ENCODE data around the gene RAB40C. TPM values are rescaled to one million over a fixed set of nuclear protein-coding genes. Genes with fewer than 3 reads are reported as not detected.
A peak's percentile ranks its signal among the peaks of the same experiment; 100 is the strongest.

Gene RAB40C
- total RNA-seq, 1 experiment from 2014 or later = 22.5 TPM

DNA sequence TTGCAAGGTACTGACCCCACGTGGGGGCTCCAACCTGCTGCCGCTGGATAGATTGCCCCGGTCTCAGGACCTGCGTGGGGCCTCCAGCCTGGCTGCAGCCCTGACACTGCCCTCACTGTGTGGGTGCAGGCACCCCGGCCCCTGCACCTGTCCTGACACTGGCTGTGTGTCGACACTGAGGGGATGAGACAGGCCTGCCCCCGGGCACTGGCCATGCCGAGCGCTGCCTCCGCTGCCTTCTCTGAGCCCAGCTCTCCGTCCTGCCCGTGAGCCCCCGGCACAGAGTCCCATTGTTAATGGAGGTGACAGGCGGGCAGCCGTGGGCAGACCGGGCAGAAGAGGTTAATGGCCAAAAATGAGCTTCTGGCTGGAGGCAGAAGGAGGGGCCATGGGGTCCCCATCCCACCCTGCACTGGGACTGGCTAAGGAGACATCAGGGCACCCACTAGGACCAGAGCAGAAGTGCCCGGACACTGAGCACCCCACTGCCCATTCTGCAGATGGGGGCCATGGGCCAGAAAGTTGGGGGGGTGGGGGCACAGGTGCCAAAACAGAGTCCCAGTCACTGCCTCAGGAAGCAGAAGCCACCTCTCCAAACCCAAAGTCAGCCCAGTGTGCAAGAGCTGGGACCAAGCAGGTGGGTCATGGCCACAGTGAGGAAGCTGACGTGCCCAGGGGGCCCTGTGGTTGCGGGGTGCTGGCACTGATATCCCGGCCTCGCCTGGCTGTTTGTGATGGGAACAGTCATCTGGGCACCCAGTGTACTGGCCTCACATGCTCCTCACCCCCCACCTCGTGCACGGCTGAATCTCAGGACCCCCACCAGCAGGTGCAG lies 32.2 kb upstream of the RAB40C start (continued):
- TF ChIP-seq, protein P1, sequence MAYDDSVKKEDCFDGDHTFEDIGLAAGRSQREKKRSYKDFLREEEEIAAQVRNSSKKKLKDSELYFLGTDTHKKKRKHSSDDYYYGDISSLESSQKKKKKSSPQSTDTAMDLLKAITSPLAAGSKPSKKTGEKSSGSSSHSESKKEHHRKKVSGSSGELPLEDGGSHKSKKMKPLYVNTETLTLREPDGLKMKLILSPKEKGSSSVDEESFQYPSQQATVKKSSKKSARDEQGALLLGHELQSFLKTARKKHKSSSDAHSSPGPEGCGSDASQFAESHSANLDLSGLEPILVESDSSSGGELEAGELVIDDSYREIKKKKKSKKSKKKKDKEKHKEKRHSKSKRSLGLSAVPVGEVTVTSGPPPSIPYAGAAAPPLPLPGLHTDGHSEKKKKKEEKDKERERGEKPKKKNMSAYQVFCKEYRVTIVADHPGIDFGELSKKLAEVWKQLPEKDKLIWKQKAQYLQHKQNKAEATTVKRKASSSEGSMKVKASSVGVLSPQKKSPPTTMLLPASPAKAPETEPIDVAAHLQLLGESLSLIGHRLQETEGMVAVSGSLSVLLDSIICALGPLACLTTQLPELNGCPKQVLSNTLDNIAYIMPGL (CRISPR knock-in tag; IDR thresholded peaks at IDR 0.05) = no peak
- no peak for TF ChIP-seq NR3C1 (CRISPR knock-in tag; conservative IDR thresholded peaks at IDR 0.05; ENCODE audit: low read depth)
- TF ChIP-seq CBFB (CRISPR knock-in tag; IDR thresholded peaks at IDR 0.05; ENCODE audit: low read depth) = no peak
- TF ChIP-seq, protein P2, sequence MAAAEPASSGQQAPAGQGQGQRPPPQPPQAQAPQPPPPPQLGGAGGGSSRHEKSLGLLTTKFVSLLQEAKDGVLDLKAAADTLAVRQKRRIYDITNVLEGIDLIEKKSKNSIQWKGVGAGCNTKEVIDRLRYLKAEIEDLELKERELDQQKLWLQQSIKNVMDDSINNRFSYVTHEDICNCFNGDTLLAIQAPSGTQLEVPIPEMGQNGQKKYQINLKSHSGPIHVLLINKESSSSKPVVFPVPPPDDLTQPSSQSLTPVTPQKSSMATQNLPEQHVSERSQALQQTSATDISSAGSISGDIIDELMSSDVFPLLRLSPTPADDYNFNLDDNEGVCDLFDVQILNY (CRISPR knock-in tag; IDR thresholded peaks at IDR 0.05) = no peak

DNA sequence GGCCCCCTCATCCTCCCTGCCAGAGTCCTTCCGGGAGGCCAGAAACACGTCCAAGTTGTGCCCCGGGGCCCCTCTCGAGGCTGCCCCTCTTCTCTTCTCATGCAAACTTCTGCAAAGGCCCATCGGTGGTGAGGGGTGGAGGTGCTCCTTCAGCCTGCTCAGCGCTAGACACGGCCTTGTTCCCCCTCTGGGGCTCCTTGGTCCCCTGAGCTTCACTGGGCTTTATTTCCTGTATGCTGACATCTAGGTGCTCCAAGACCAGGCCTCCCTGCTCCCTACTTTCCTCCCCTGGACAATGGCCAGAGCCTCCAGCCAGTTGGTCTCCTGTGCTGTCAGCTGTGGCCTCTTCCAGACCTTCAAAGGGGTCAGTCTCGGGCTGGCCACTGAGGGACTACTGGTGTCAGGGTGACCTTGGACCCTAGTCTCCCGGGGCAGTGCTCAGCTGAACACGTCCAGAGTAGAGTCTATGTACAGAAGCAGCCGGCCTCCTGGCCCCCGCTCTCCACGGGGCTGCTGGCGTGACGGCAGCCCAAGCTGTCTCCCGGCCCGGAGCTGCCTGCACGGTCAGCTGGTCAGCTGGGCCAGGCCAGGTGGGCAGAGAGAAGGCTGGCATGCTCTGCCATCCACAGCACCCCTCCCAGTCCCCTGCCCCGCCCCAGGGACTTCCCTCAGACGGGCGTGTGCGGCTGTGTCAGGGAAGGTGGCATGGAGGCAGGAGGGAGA lies 31.4 kb upstream of the RAB40C start:
- H3K4me1 Mint-ChIP-seq = no peaks in the 10 kb centered on the region
- ChIA-PET CTCF (interaction anchor here (0.9 to 1.5 kb wide), 6 partner anchors 9 to 166 kb away, joined by 3 to 5 read pairs (median 4); no protein-coding TSS in a partner anchor), POLR2A (no interaction called here)
- H3K36me3 Mint-ChIP-seq = no peaks in the 10 kb centered on the region
- peaks cover 29% of the 10 kb centered on the region for H3K27me3 Mint-ChIP-seq (ENCODE audit: low read depth)
- TF ChIP-seq KAT7 (CRISPR knock-in tag; IDR thresholded peaks at IDR 0.05; ENCODE audit: borderline replicate concordance) (no peak), ZNF317 (CRISPR knock-in tag; IDR thresholded peaks at IDR 0.05; ENCODE audit: borderline replicate concordance, low read depth) (no peak)
- TF ChIP-seq, protein P3, sequence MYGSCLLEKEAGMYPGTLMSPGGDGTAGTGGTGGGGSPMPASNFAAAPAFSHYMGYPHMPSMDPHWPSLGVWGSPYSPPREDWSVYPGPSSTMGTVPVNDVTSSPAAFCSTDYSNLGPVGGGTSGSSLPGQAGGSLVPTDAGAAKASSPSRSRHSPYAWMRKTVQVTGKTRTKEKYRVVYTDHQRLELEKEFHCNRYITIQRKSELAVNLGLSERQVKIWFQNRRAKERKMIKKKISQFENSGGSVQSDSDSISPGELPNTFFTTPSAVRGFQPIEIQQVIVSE (CRISPR knock-in tag; IDR thresholded peaks at IDR 0.05; ENCODE audit: borderline replicate concordance) = no peak
- DNase-seq (ENCODE audit: low spot score) (no peak), ATAC-seq (no peak)
- no peak overlapping the region for H3K4me3 Mint-ChIP-seq
- H3K27ac Mint-ChIP-seq = no peak overlapping the region
- no peaks in the 10 kb centered on the region for H3K9me3 Mint-ChIP-seq

DNA sequence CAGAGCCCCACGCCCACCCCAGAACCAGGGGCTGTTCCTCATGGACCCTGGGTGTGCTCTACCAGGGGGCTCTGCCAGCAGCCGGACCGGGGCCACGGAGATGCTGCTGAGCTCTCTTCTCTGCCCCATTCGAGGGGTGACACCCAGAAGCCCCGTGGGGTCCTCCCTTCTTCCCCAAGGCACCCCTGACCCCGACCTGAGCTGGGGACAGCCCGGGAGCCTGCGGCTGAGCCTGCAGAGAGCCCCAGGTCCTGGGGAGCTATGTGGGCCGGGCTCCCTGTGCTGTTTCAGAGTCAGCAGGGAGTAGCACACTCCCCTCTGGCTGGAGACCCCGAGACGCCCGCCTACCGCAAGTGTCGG lies 30.9 kb upstream of the RAB40C start:
- H3K27me3 Mint-ChIP-seq (ENCODE audit: low read depth) = peaks cover 29% of the 10 kb centered on the region
- no peak for ATAC-seq
- no peaks in the 10 kb centered on the region for H3K4me1 Mint-ChIP-seq
- H3K4me3 Mint-ChIP-seq = peak overlapping the region; percentile 62
- no peaks in the 10 kb centered on the region for H3K36me3 Mint-ChIP-seq
- no peak for DNase-seq (ENCODE audit: low spot score)
- H3K9me3 Mint-ChIP-seq = no peaks in the 10 kb centered on the region
- TF ChIP-seq TCF7 (CRISPR knock-in tag; IDR thresholded peaks at IDR 0.05; ENCODE audit: low read depth) (no peak), KAT7 (CRISPR knock-in tag; IDR thresholded peaks at IDR 0.05; ENCODE audit: borderline replicate concordance) (no peak), ZNF416 (CRISPR knock-in tag; IDR thresholded peaks at IDR 0.05) (no peak), NFATC4 (CRISPR knock-in tag; IDR thresholded peaks at IDR 0.05) (no peak), TEAD1 (CRISPR knock-in tag; IDR thresholded peaks at IDR 0.05) (no peak)
- TF ChIP-seq, protein P4, sequence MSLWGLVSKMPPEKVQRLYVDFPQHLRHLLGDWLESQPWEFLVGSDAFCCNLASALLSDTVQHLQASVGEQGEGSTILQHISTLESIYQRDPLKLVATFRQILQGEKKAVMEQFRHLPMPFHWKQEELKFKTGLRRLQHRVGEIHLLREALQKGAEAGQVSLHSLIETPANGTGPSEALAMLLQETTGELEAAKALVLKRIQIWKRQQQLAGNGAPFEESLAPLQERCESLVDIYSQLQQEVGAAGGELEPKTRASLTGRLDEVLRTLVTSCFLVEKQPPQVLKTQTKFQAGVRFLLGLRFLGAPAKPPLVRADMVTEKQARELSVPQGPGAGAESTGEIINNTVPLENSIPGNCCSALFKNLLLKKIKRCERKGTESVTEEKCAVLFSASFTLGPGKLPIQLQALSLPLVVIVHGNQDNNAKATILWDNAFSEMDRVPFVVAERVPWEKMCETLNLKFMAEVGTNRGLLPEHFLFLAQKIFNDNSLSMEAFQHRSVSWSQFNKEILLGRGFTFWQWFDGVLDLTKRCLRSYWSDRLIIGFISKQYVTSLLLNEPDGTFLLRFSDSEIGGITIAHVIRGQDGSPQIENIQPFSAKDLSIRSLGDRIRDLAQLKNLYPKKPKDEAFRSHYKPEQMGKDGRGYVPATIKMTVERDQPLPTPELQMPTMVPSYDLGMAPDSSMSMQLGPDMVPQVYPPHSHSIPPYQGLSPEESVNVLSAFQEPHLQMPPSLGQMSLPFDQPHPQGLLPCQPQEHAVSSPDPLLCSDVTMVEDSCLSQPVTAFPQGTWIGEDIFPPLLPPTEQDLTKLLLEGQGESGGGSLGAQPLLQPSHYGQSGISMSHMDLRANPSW (CRISPR knock-in tag; conservative IDR thresholded peaks at IDR 0.05; ENCODE audit: low read depth) = no peak
- TF ChIP-seq, protein P2 (CRISPR knock-in tag; IDR thresholded peaks at IDR 0.05) = no peak
- POLR2A ChIA-PET = no interaction called here
- H3K27ac Mint-ChIP-seq = no peak overlapping the region
- CTCF ChIA-PET = interaction anchor here (0.9 to 1.5 kb wide), 8 partner anchors 9 to 167 kb away, joined by 3 to 5 read pairs (median 4); no protein-coding TSS in a partner anchor

All from WTC11 (cell line).